OCI-LY7 (cell line): Measurements from ENCODE around the gene TMEM131L. TPM values are rescaled to one million over a fixed set of nuclear protein-coding genes. Genes with fewer than 3 reads are reported as not detected.
"Not testable (repeated sequence)": the region's sequence is repeated elsewhere in the genome, so short reads cannot be mapped to it uniquely, and the experiment has no call there.

ENCODE experiments used
- BruUV-seq: library from RNA; stranded (reverse); fragments of 400-500 nt; replicated peaks from 2 replicates; lab custom pipeline; 2021; lab: Mats Ljungman, UMichigan
- CTCF ChIA-PET: fragments of 300-600 bp; sonication (Branson Sonifier 250); formaldehyde crosslinking; loops from one replicate; lab custom pipeline; 2022; ENCODE audit warnings: antibody characterized with exemption; ENCODE audit not compliant: unreplicated experiment; lab: Charles Lee
- POLR2A ChIA-PET: fragments of 300-600 bp; sonication (Branson Sonifier 250); formaldehyde crosslinking; loops from one replicate; lab custom pipeline; 2022; ENCODE audit warnings: antibody characterized with exemption; lab: Charles Lee
- DNase-seq: peaks from one replicate; pipeline ENCODE4 v3.0.0-alpha.2; 2015; ENCODE audit warnings: low spot score
- H2AFZ ChIP-seq: fragments of 200-600 bp; sonication (generic), shearing (Covaris generic); 2 replicates; pipeline ENCODE4 v1.6.1; 2014; ENCODE audit warnings: mild to moderate bottlenecking, antibody characterized with exemption, low read length, moderate library complexity
- H3K27ac ChIP-seq: fragments of 200-600 bp; sonication (generic); 2 replicates; pipeline ENCODE4 v1.5.1; 2014; ENCODE audit warnings: mixed run types, low read depth, mild to moderate bottlenecking, moderate library complexity, low read length, inconsistent platforms; ENCODE audit not compliant: poor library complexity, severe bottlenecking
- H3K36me3 ChIP-seq: fragments of 200-600 bp; sonication (generic); 2 replicates; pipeline ENCODE4 v1.6.1; 2014; ENCODE audit warnings: mild to moderate bottlenecking, antibody characterized with exemption, low read length, moderate library complexity, mixed read lengths; ENCODE audit not compliant: insufficient read depth
- H3K4me1 ChIP-seq: fragments of 200-600 bp; sonication (generic); 2 replicates; pipeline ENCODE4 v1.5.1; 2014; ENCODE audit warnings: mild to moderate bottlenecking, low read length; ENCODE audit not compliant: insufficient read depth, poor library complexity, severe bottlenecking
- H3K4me2 ChIP-seq: fragments of 200-600 bp; sonication (generic); 2 replicates; pipeline ENCODE4 v1.6.1; 2014; ENCODE audit warnings: mild to moderate bottlenecking, low read length
- H3K4me3 ChIP-seq: fragments of 200-600 bp; sonication (generic); 2 replicates; pipeline ENCODE4 v1.5.1; 2014; ENCODE audit warnings: mild to moderate bottlenecking, low read depth, low read length; ENCODE audit not compliant: poor library complexity, severe bottlenecking
- H3K79me2 ChIP-seq: fragments of 200-600 bp; sonication (generic); 2 replicates; pipeline ENCODE4 v1.6.1; 2016; ENCODE audit warnings: low read depth, mild to moderate bottlenecking, low read length, moderate library complexity, mixed read lengths; ENCODE audit not compliant: insufficient read depth
- H3K9me2 ChIP-seq: fragments of 200-600 bp; sonication (generic); 2 replicates; pipeline ENCODE4 v1.6.1; 2016; ENCODE audit warnings: mild to moderate bottlenecking, low read length, mixed read lengths; ENCODE audit not compliant: insufficient read depth
- H3K9me3 ChIP-seq: fragments of 200-600 bp; sonication (generic); 2 replicates; pipeline ENCODE4 v1.6.1; 2014; ENCODE audit warnings: mild to moderate bottlenecking, mixed run types, low read length, mixed read lengths
- H4K20me1 ChIP-seq: fragments of 200-600 bp; sonication (generic); 2 replicates; pipeline ENCODE4 v1.6.1; 2014; ENCODE audit warnings: mild to moderate bottlenecking, antibody characterized with exemption, low read length, moderate library complexity, mixed read lengths; ENCODE audit not compliant: insufficient read depth
- CTCF ChIP-seq: fragments of 200-600 bp; sonication (generic); conservative IDR thresholded peaks from 2 replicates; pipeline ENCODE4 v1.5.1; 2014; ENCODE audit warnings: mild to moderate bottlenecking, antibody characterized with exemption, low read length, moderate library complexity, mixed read lengths
- EZH2phosphoT487 ChIP-seq: fragments of 200-600 bp; sonication (generic); IDR thresholded peaks from 2 replicates; pipeline ENCODE4 v1.6.1; 2018; ENCODE audit warnings: low read depth, borderline replicate concordance, mild to moderate bottlenecking, mixed run types, antibody characterized with exemption, low read length, moderate library complexity, mixed read lengths
- intact Hi-C: fragments of 100-400 bp; cut with micrococcal nuclease; formaldehyde crosslinking; loops from one replicate; pipeline ENCODE4 v1.10.0; 2022; ENCODE audit not compliant: unreplicated experiment
- total RNA-seq, 2 experiments: library from RNA; depleted of rRNA in 1 of 2; stranded (reverse); fragments of >200 nt in 1 of 2; shearing (Covaris generic) in 1 of 2; gene quantifications; 2 replicates each; pipeline ENCODE4 v1.2.3, GENCODE V29; 2014 to 2022

Gene TMEM131L
- total RNA-seq, 2 experiments from 2014 or later: 133 to 148 TPM

- no peaks in the 10 kb centered on the region for H3K36me3 ChIP-seq
- H3K9me2 ChIP-seq: no peaks in the 10 kb centered on the region
- no peak overlapping the region for H3K4me2 ChIP-seq
- H3K79me2 ChIP-seq: no peaks in the 10 kb centered on the region
- TF ChIP-seq EZH2phosphoT487: no peak
- no peak for TF ChIP-seq CTCF
- no peak for DNase-seq
- no peaks in the 10 kb centered on the region for H4K20me1 ChIP-seq
- H3K4me3 ChIP-seq: no peak overlapping the region
- no peaks in the 10 kb centered on the region for H3K4me1 ChIP-seq
- H3K9me3 ChIP-seq: no peaks in the 10 kb centered on the region
- no peak overlapping the region for H2AFZ ChIP-seq
- BruUV-seq: no TSS peak
- intact Hi-C loops: no loop called here
- ChIA-PET POLR2A (interaction anchor here (0.7 to 1.1 kb wide), 3 partner anchors 11 to 87 kb away, joined by 3 to 4 read pairs (median 3); no protein-coding TSS in a partner anchor), CTCF (no interaction called here)
- no peak overlapping the region for H3K27ac ChIP-seq
Observed at GRCh38 chr4:153663667-153664066, 197.5 kb downstream of the TMEM131L start.

GRCh38 chr4:153666505-153666904 lies 200.3 kb downstream of the TMEM131L start:
- H3K9me3 ChIP-seq, H4K20me1 ChIP-seq, H3K36me3 ChIP-seq, DNase-seq, H3K79me2 ChIP-seq, BruUV-seq, H3K4me2 ChIP-seq, intact Hi-C loops, H3K9me2 ChIP-seq, H2AFZ ChIP-seq, H3K4me1 ChIP-seq, H3K4me3 ChIP-seq, H3K27ac ChIP-seq, CTCF ChIA-PET: not testable (repeated sequence)
- POLR2A ChIA-PET: interaction anchor here (0.6 kb wide), 1 partner anchor 19 kb away, joined by 3 read pairs; no protein-coding TSS in a partner anchor

DNA sequence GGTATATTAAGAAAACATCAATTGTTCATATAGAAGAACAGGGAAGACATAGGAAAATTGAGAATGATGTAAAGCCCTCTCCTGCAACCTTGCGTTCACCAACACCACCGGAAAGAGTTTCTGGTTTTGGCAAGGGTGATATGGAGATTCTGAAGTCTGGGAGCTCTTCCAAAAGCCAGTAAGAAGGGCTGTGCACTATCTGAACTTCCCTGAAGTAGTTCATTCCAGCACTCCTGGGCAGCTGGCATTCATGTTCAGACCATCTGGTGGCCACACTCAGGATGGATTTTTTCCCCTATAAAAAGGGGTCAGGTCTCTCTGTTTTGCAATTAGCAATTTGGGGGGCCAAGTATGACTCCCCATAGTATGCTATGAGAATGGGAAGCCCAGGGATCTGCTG lies 202.5 kb downstream of the TMEM131L start:
- H3K4me2 ChIP-seq: no peak overlapping the region
- POLR2A ChIA-PET: no interaction called here
- H3K4me3 ChIP-seq: no peak overlapping the region
- CTCF ChIA-PET: no interaction called here
- intact Hi-C loops: no loop called here
- no peaks in the 10 kb centered on the region for H3K36me3 ChIP-seq
- H3K79me2 ChIP-seq: no peaks in the 10 kb centered on the region
- no peaks in the 10 kb centered on the region for H3K9me2 ChIP-seq
- no peak for DNase-seq
- TF ChIP-seq CTCF (no peak), EZH2phosphoT487 (no peak)
- no peak overlapping the region for H3K27ac ChIP-seq
- H3K9me3 ChIP-seq: no peaks in the 10 kb centered on the region
- BruUV-seq: no TSS peak
- H4K20me1 ChIP-seq: no peaks in the 10 kb centered on the region
- H3K4me1 ChIP-seq: no peaks in the 10 kb centered on the region
- no peak overlapping the region for H2AFZ ChIP-seq
